Right ventricle myocardium superior (tissue), 1 donor: ENCODE data around the gene GPR45. TPM values are rescaled to one million over a fixed set of nuclear protein-coding genes. Genes with fewer than 3 reads are reported as not detected.

Experiments
- ATAC-seq: fragments of 200-7000 bp; cut with Tn5 transposase; one replicate; pipeline ENCODE4 v1.9.1; 2020; ENCODE audit warnings: mild to moderate bottlenecking; ENCODE audit not compliant: poor library complexity
- DNase-seq: peaks from one replicate; pipeline ENCODE4 v3.0.0-alpha.2; 2020
- intact Hi-C: fragments of 100-400 bp; cut with DNase I; formaldehyde crosslinking; loops from one replicate; pipeline ENCODE4 v1.11.2; 2022
- long read RNA-seq: library from polyadenylated mRNA; unstranded; transcript quantifications from one replicate; pipeline ENCODE4 v2.0.0, GENCODE V29; 2021
- total RNA-seq: library from RNA; stranded (reverse); fragmentation: NEBNext Ultra II Directional; extraction: Animal tissue kit (Norgen Biotek cat#: 25700); gene quantifications from one replicate; pipeline ENCODE4 v1.2.1, GENCODE V29; 2021
- donor health status: DM: no; HTN: yes; CAD: no; lungs with severe emphysema.

Gene GPR45
- not detected for total RNA-seq
- long read RNA-seq, result 0 reads

- intact Hi-C loops, result no loop called here
- DNase-seq (no peak), ATAC-seq (no peak)
These were observed at the start of gene GPR45 for GRCh38 chr2:105241443-105241842. Gene GPR45 (plus strand): TSS chr2:105241743. CDS start chr2:105241859, 116 bp downstream.

GRCh38 chr2:105194022-105194675 lies 47.4 kb upstream of the GPR45 start:
- DNase-seq (no peak), ATAC-seq (no peak)
- intact Hi-C loops, result no loop called here

GRCh38 chr2:105196651-105197050 lies 44.9 kb upstream of the GPR45 start:
- intact Hi-C loops, result no loop called here
- no peak for DNase-seq
- ATAC-seq, result no peak

- intact Hi-C loops, result no loop called here
- no peak for DNase-seq
- ATAC-seq, result no peak
These were observed 25.9 kb upstream of the GPR45 start for GRCh38 chr2:105215586-105216192.

- ATAC-seq, result no peak
- intact Hi-C loops, result no loop called here
- no peak for DNase-seq
These were observed 20.9 kb upstream of the GPR45 start for GRCh38 chr2:105220604-105221003.

GRCh38 chr2:105224444-105224843 lies 17.1 kb upstream of the GPR45 start:
- no peak for ATAC-seq
- no peak for DNase-seq
- intact Hi-C loops, result no loop called here

GRCh38 chr2:105231232-105231619 lies 10.3 kb upstream of the GPR45 start:
- DNase-seq, result no peak
- intact Hi-C loops, result no loop called here
- ATAC-seq, result no peak

GRCh38 chr2:105235388-105236059 lies 6.0 kb upstream of the GPR45 start:
- intact Hi-C loops, result no loop called here
- DNase-seq (peak; percentile 85), ATAC-seq (peak; percentile 66)

GRCh38 chr2:105236060-105236424 lies 5.5 kb upstream of the GPR45 start:
- DNase-seq (no peak), ATAC-seq (no peak)
- intact Hi-C loops, result no loop called here

GRCh38 chr2:105237045-105237765 lies 4.3 kb upstream of the GPR45 start:
- ATAC-seq, result peak; percentile 34
- no peak for DNase-seq
- intact Hi-C loops, result no loop called here

GRCh38 chr2:105238664-105239240 lies 2.8 kb upstream of the GPR45 start:
- DNase-seq (no peak), ATAC-seq (no peak)
- intact Hi-C loops, result loop anchor here (2.0 kb wide), 1 partner anchor 124 kb away; no protein-coding TSS in a partner anchor

- ATAC-seq (no peak), DNase-seq (no peak)
- intact Hi-C loops, result loop anchor here (2.0 kb wide), 1 partner anchor 125 kb away; no protein-coding TSS in a partner anchor
These were observed 1.6 kb upstream of the GPR45 start for GRCh38 chr2:105239924-105240323.

GRCh38 chr2:105242286-105242993 lies 897 bp downstream of the GPR45 start:
- ATAC-seq (no peak), DNase-seq (no peak)
- intact Hi-C loops, result no loop called here

- intact Hi-C loops, result no loop called here
- DNase-seq, result no peak
- no peak for ATAC-seq
These were observed 2.4 kb downstream of the GPR45 start for GRCh38 chr2:105243961-105244360.

- no peak for ATAC-seq
- no peak for DNase-seq
- intact Hi-C loops, result no loop called here
These were observed 2.9 kb downstream of the GPR45 start for GRCh38 chr2:105244451-105244850.

GRCh38 chr2:105248316-105249070 lies 7.0 kb downstream of the GPR45 start:
- ATAC-seq, result no peak

GRCh38 chr2:105249181-105249580 lies 7.6 kb downstream of the GPR45 start:
- intact Hi-C loops, result no loop called here
- ATAC-seq (no peak), DNase-seq (no peak)

More at GRCh38 chr2:105248316-105249070, 7.0 kb downstream of the GPR45 start:
- intact Hi-C loops, result no loop called here
- DNase-seq, result no peak

GRCh38 chr2:105249891-105250290 lies 8.3 kb downstream of the GPR45 start:
- ATAC-seq (no peak), DNase-seq (no peak)
- intact Hi-C loops, result no loop called here
